SU-DHL-6 (cell line): Measurements from ENCODE around the gene FAM200B.

Experiments used
- EZH2phosphoT487 ChIP-seq: fragments of 200-600 bp; sonication (generic), shearing (Covaris generic); conservative IDR thresholded peaks from 2 replicates; pipeline ENCODE4 v1.6.1; 2018; ENCODE audit warnings: mild to moderate bottlenecking, antibody characterized with exemption, low read length, moderate library complexity, mixed read lengths
- TF ChIP-seq, protein P1 (sequence below): fragments of 200-600 bp; sonication (generic); IDR thresholded peaks from one replicate; pipeline ENCODE4 v1.5.1; 2017; ENCODE audit warnings: antibody characterized with exemption, mild to moderate bottlenecking, low read length, moderate library complexity; ENCODE audit not compliant: insufficient read depth, poor library complexity, severe bottlenecking

DNA sequence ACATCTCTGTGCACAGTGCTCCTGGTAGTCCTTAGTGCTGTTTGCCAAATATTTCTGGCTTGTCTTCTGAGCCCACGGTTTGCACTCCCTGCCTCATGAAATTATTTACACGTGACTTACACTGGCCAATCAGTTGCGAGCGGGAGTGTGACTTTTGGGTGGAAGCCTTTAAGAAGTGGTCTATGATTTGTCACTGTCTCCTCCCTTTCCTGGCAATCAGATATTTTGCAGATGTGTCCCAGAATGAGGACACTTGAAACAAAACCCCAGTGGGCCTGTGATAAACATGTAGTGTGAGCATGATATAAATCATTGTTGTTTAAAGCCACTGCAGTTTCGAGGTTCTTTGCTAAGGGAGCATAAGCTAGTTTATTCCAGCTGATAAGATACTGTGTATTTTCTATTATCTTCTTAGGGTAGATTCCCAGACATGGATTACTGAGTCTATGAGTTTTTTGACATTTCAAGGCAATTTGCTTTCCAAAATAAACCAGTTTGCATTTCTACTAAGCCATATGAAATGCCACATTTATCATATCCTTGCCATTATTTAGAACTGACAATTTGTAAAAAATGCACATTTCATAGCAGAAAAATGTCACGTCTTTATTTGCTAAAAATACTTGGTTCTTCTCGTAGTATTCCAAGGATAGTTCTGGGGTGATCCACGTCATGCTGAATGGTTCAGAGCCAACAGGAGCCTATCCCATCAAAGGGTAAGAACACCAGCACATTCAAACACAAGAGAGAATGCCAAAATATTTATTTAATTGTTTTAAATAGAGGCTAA is 33.2 kb downstream of the FAM200B start:
- TF ChIP-seq, protein P1, sequence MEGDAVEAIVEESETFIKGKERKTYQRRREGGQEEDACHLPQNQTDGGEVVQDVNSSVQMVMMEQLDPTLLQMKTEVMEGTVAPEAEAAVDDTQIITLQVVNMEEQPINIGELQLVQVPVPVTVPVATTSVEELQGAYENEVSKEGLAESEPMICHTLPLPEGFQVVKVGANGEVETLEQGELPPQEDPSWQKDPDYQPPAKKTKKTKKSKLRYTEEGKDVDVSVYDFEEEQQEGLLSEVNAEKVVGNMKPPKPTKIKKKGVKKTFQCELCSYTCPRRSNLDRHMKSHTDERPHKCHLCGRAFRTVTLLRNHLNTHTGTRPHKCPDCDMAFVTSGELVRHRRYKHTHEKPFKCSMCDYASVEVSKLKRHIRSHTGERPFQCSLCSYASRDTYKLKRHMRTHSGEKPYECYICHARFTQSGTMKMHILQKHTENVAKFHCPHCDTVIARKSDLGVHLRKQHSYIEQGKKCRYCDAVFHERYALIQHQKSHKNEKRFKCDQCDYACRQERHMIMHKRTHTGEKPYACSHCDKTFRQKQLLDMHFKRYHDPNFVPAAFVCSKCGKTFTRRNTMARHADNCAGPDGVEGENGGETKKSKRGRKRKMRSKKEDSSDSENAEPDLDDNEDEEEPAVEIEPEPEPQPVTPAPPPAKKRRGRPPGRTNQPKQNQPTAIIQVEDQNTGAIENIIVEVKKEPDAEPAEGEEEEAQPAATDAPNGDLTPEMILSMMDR = no peak
- TF ChIP-seq EZH2phosphoT487 = no peak
